ENCODE data around the gene MAD1L1. TPM values are rescaled to one million over a fixed set of nuclear protein-coding genes. Genes with fewer than 3 reads are reported as not detected.

MAD1L1 gene
- total and polyA plus RNA-seq, 2 donors (not counting 3 experiments of a cell fraction or from before 2014, with no cell fraction given): 34.1 to 42.3 TPM

DNA sequence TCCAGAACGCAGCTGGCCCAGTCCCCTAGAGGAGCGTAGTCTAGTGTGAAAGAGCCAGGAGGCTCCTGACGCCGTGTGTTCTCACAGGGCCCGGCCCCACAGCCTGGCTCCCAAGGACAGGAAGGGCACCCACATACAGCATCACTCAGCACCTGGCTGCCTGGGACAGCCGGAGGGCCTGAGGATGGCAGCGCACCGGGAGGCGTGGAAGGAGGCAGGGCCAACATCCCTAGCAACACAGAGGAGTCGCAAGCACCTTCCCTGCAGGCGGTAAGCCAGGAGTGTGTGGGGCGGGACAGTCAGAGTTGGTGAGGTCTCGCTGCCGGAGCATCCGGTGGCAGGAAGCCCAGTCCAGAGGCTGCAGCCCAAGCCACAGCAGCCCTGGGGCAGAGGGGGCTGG is 125.8 kb downstream of the MAD1L1 start:
- ChIA-PET POLR2A (no interaction called here), CTCF (no interaction called here)
- H3K9me3 ChIP-seq (replicated peaks; ENCODE audit: control insufficient read depth, insufficient read depth, low read length): no peaks in the 10 kb centered on the region
- no peaks in the 10 kb centered on the region for H3K27me3 ChIP-seq (ENCODE audit: control insufficient read depth in 2 of 2, insufficient read depth in 2 of 2, low read length in 2 of 2)
- H3K36me3 ChIP-seq (ENCODE audit: control insufficient read depth in 2 of 2, extremely low read depth in 1 of 2, insufficient read depth in 2 of 2, low read length in 2 of 2): no peaks in the 10 kb centered on the region
- peak; percentile 81 for FAIRE-seq
- no peak overlapping the region for H3K4me3 ChIP-seq (replicated peaks in 1 of 3; ENCODE audit: insufficient read depth in 1 of 3, low read depth in 1 of 3, low read length in 3 of 3)
- peak; percentile 38 for DNase-seq (ENCODE audit: low read depth, low spot score)
- no peaks in the 10 kb centered on the region for H4K20me1 ChIP-seq (replicated peaks; ENCODE audit: control insufficient read depth, extremely low read depth, insufficient read depth, low read length)
- H3K4me1 ChIP-seq (ENCODE audit: control insufficient read depth, extremely low read depth, insufficient read depth, low read length): peaks cover 34% of the 10 kb centered on the region
- intact Hi-C loops (cut with micrococcal nuclease): no loop called here
- peaks cover 2% of the 10 kb centered on the region for H3K79me2 ChIP-seq (ENCODE audit: control insufficient read depth, insufficient read depth, low read length)
- TF ChIP-seq JUN (IDR thresholded peaks at IDR 0.05; ENCODE audit: borderline replicate concordance, insufficient read depth, insufficient read length, low read depth): no peak
- TF ChIP-seq EZH2 (IDR thresholded peaks at IDR 0.05; ENCODE audit: borderline replicate concordance, low read depth, low read length, severe bottlenecking): no peak
- no peak for TF ChIP-seq POLR2A (IDR thresholded peaks at IDR 0.05; ENCODE audit: low read depth, low read length)
- TF ChIP-seq, protein P1, sequence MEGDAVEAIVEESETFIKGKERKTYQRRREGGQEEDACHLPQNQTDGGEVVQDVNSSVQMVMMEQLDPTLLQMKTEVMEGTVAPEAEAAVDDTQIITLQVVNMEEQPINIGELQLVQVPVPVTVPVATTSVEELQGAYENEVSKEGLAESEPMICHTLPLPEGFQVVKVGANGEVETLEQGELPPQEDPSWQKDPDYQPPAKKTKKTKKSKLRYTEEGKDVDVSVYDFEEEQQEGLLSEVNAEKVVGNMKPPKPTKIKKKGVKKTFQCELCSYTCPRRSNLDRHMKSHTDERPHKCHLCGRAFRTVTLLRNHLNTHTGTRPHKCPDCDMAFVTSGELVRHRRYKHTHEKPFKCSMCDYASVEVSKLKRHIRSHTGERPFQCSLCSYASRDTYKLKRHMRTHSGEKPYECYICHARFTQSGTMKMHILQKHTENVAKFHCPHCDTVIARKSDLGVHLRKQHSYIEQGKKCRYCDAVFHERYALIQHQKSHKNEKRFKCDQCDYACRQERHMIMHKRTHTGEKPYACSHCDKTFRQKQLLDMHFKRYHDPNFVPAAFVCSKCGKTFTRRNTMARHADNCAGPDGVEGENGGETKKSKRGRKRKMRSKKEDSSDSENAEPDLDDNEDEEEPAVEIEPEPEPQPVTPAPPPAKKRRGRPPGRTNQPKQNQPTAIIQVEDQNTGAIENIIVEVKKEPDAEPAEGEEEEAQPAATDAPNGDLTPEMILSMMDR (IDR thresholded peaks at IDR 0.05; ENCODE audit: extremely low read depth in 1 of 2, insufficient read depth in 1 of 2, low read depth in 1 of 2, low read length in 2 of 2): no peak
- TF ChIP-seq FOS (IDR thresholded peaks at IDR 0.05; ENCODE audit: borderline replicate concordance, insufficient read depth, low read length): no peak
- TF ChIP-seq, protein P2, sequence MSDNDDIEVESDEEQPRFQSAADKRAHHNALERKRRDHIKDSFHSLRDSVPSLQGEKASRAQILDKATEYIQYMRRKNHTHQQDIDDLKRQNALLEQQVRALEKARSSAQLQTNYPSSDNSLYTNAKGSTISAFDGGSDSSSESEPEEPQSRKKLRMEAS (IDR thresholded peaks at IDR 0.05; ENCODE audit: insufficient read depth, insufficient read length): no peak
- no peak for TF ChIP-seq MYC (IDR thresholded peaks at IDR 0.05; ENCODE audit: low read depth, low read length)
- no peak for TF ChIP-seq POLR2AphosphoS5 (IDR thresholded peaks at IDR 0.05; ENCODE audit: insufficient read depth, low read depth, low read length)
- no peak for TF ChIP-seq GATA2 (IDR thresholded peaks at IDR 0.05; ENCODE audit: insufficient read depth, insufficient read length, low read depth, low read length)
- H3K9me1 ChIP-seq (replicated peaks; ENCODE audit: control insufficient read depth, extremely low read depth, insufficient read depth, low read length): no peaks in the 10 kb centered on the region
- no TSS peak for BruUV-seq (replicated peaks)
- dilution Hi-C loops (cut with MboI; ENCODE audit: extremely low pct_ligation_motif_present, low sequenced_read_pairs): no loop called here
- no peak overlapping the region for H3K4me2 ChIP-seq (ENCODE audit: insufficient read depth, low read length)
- H3K9ac ChIP-seq (replicated peaks; ENCODE audit: extremely low read depth, insufficient read depth, low read length): no peak overlapping the region
- no peak overlapping the region for H3K27ac ChIP-seq (ENCODE audit: insufficient read depth, low read depth, low read length)
- no peak overlapping the region for H2AFZ ChIP-seq (ENCODE audit: low read depth, low read length)
